ENCODE data around the gene DRAM2.

DNA sequence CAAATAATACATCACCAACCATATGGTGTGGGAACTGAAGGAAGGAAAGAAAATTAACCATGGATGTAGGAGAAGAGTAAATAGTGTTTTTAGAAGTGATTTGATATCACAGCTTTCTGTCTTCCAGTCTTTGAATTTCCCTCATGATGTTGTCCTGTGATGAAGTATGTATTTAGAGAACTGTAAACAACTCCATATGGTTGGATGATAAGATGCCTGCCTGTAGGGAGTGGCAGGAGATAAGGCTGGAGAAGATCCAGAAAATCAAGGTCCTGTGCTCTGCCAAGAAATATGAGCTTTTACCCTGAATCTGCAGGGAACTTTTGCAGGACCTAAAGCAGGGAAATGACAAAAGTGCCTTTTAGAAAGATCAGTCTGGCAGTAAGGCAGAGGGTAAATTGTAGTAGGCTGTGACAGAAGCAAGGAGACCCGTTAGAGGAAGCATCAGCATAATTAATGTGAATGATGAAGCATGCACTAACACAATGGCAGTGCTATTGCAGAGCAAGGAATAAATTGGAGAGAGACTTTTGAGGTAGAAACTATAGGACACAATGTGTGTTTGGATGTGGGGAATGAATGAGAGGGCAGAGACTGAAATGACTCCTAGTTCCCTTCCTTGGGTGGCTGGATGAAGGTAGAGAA is 22.1 kb upstream of the DRAM2 start:
- TF ChIP-seq CTCF (IDR thresholded peaks at IDR 0.05) (no peak), POLR2AphosphoS5 (IDR thresholded peaks at IDR 0.05; ENCODE audit: low read depth, low read length) (no peak), SIN3A (IDR thresholded peaks at IDR 0.05; ENCODE audit: borderline replicate concordance, insufficient read depth, low read depth, low read length) (no peak), REST (IDR thresholded peaks at IDR 0.05; ENCODE audit: insufficient read depth in 1 of 2, low read depth in 2 of 2, low read length in 1 of 2) (no peak)

All from Panc1 (cell line).